Endothelial cell of umbilical vein (primary cell): ENCODE results near the gene TPM1. TPM values are rescaled to one million over a fixed set of nuclear protein-coding genes. Genes with fewer than 3 reads are reported as not detected.

Experiments used
- BruUV-seq: library from RNA; stranded (reverse); fragments of 400-500 nt; replicated peaks from 2 replicates; lab custom pipeline; 2021; lab: Mats Ljungman, UMichigan
- CTCF ChIA-PET: fragments of 300-600, 350-600 bp; sonication (Branson Sonifier 250); formaldehyde crosslinking; loops from one replicate; lab custom pipeline; 2021; ENCODE audit warnings: antibody characterized with exemption, inconsistent platforms; lab: Charles Lee
- POLR2A ChIA-PET: fragments of 300-600, 350-600 bp; sonication (Branson Sonifier 250); formaldehyde crosslinking; loops from one replicate; lab custom pipeline; 2021; ENCODE audit warnings: antibody characterized with exemption, inconsistent platforms; lab: Charles Lee
- DNase-seq: peaks from one replicate; pipeline ENCODE4 v3.0.0-alpha.2; 2011; ENCODE audit warnings: low read depth, low spot score
- FAIRE-seq: peaks from 2 replicates; lab custom pipeline; 2011; peaks lifted over from hg19 to GRCh38; lab: Jason Lieb, UNC
- H2AFZ ChIP-seq: 2 replicates; pipeline ENCODE4 v1.6.0; 2012; ENCODE audit warnings: low read depth, low read length, control low read depth, inconsistent platforms
- H3K27ac ChIP-seq: 2 replicates; pipeline ENCODE4 v1.5.1; 2011; ENCODE audit warnings: low read depth, mild to moderate bottlenecking, control low read depth, low read length, moderate library complexity; ENCODE audit not compliant: insufficient read depth
- H3K27me3 ChIP-seq, 2 experiments: 2 replicates each; pipeline versions ENCODE4 v1.6.0 to v1.6.1; 2011; ENCODE audit warnings: low read length in 2 of 2, mixed read lengths in 1 of 2; ENCODE audit not compliant: control insufficient read depth in 2 of 2, insufficient read depth in 2 of 2
- H3K36me3 ChIP-seq, 2 experiments: 2 replicates in 1 of 2; 3 replicates in 1 of 2; pipeline ENCODE4 v1.5.1; 2011; ENCODE audit warnings: low read length in 2 of 2, mild to moderate bottlenecking in 1 of 2, moderate library complexity in 1 of 2; ENCODE audit not compliant: control insufficient read depth in 2 of 2, insufficient read depth in 2 of 2; ENCODE audit errors: extremely low read depth in 1 of 2
- H3K4me1 ChIP-seq: 3 replicates; pipeline ENCODE4 v1.5.1; 2011; ENCODE audit warnings: mild to moderate bottlenecking, low read length; ENCODE audit not compliant: control insufficient read depth, insufficient read depth; ENCODE audit errors: extremely low read depth
- H3K4me2 ChIP-seq: 2 replicates; pipeline ENCODE4 v1.6.1; 2011; ENCODE audit warnings: low read length, control low read depth, mixed read lengths; ENCODE audit not compliant: insufficient read depth
- H3K4me3 ChIP-seq, 3 experiments: fragments of 200-600 bp in 1 of 3; sonication (generic), shearing (Covaris generic) in 1 of 3; replicated peaks in 1 of 3; 2 replicates each; pipeline ENCODE4 v1.5.1; 2011 to 2016; ENCODE audit warnings: control low read depth in 3 of 3, low read length in 3 of 3, mild to moderate bottlenecking in 2 of 3, inconsistent platforms in 1 of 3, low read depth in 1 of 3, moderate library complexity in 1 of 3; ENCODE audit not compliant: insufficient read depth in 1 of 3
- H3K79me2 ChIP-seq: 2 replicates; pipeline ENCODE4 v1.6.0; 2012; ENCODE audit warnings: low read length, inconsistent platforms; ENCODE audit not compliant: control insufficient read depth, insufficient read depth
- H3K9ac ChIP-seq: replicated peaks from 2 replicates; pipeline ENCODE3; 2011; ENCODE audit warnings: low read length, control low read depth; ENCODE audit not compliant: insufficient read depth; ENCODE audit errors: extremely low read depth
- H3K9me1 ChIP-seq: replicated peaks from 3 replicates; pipeline ENCODE4 v1.6.0; 2011; ENCODE audit warnings: mild to moderate bottlenecking, low read length; ENCODE audit not compliant: control insufficient read depth, insufficient read depth; ENCODE audit errors: extremely low read depth
- H3K9me3 ChIP-seq: replicated peaks from 2 replicates; pipeline ENCODE4 v1.5.1; 2012; ENCODE audit warnings: low read length, inconsistent platforms; ENCODE audit not compliant: control insufficient read depth, insufficient read depth
- H4K20me1 ChIP-seq: replicated peaks from 2 replicates; pipeline ENCODE3; 2011; ENCODE audit warnings: mild to moderate bottlenecking, low read length; ENCODE audit not compliant: control insufficient read depth, insufficient read depth; ENCODE audit errors: extremely low read depth
- EZH2 ChIP-seq: IDR thresholded peaks from 2 replicates; pipeline ENCODE4 v1.6.1; 2012; ENCODE audit warnings: borderline replicate concordance, low read depth, mild to moderate bottlenecking, moderate library complexity, low read length, inconsistent platforms; ENCODE audit not compliant: severe bottlenecking
- JUN ChIP-seq: IDR thresholded peaks from 2 replicates; pipeline ENCODE4 v1.6.1; 2011; ENCODE audit warnings: borderline replicate concordance, low read depth; ENCODE audit not compliant: insufficient read length, insufficient read depth
- MYC ChIP-seq: IDR thresholded peaks from one replicate; pipeline ENCODE4 v1.6.1; 2011; ENCODE audit warnings: mild to moderate bottlenecking, low read depth, low read length
- POLR2A ChIP-seq: IDR thresholded peaks from 2 replicates; pipeline ENCODE4 v1.6.1; 2012; ENCODE audit warnings: low read depth, mild to moderate bottlenecking, control low read depth, low read length
- POLR2AphosphoS5 ChIP-seq: IDR thresholded peaks from 2 replicates; pipeline ENCODE4 v1.6.1; 2012; ENCODE audit warnings: low read depth, mild to moderate bottlenecking, control low read depth, low read length, moderate library complexity; ENCODE audit not compliant: insufficient read depth
- dilution Hi-C: fragments of 300-500 bp; cut with MboI; formaldehyde crosslinking; loops from one replicate; pipeline ENCODE4 v1.15.0; 2019; ENCODE audit warnings: low sequenced_read_pairs; ENCODE audit not compliant: extremely low pct_ligation_motif_present
- intact Hi-C: fragments of 100-400 bp; cut with micrococcal nuclease; formaldehyde crosslinking; loops from one replicate; pipeline ENCODE4 v1.10.0; 2022
- polyA plus RNA-seq, 4 experiments: library from polyadenylated mRNA; depleted of rRNA in 3 of 4; stranded (reverse) in 3 of 4; unstranded in 1 of 4; fragments of >200 nt; gene quantifications; 2 replicates each; pipeline versions ENCODE4 v1.2.1 to v1.2.3, GENCODE V29; 2011 to 2012; ENCODE audit warnings: missing spikeins in 1 of 4
- total RNA-seq: library from RNA; stranded (reverse); gene quantifications from 2 replicates; pipeline ENCODE4 v1.2.3, GENCODE V29; 2021
- TF ChIP-seq, protein P1 (sequence below): IDR thresholded peaks from 2 replicates; pipeline ENCODE4 v1.6.1; 2011; ENCODE audit not compliant: insufficient read depth, insufficient read length
- TF ChIP-seq, protein P2 (sequence below), 2 donors: IDR thresholded peaks; 1 replicate in 1 of 2; 2 replicates in 1 of 2; pipeline ENCODE4 v1.5.1; 2011; ENCODE audit warnings: low read length in 2 of 2, mild to moderate bottlenecking in 2 of 2, moderate library complexity in 2 of 2, control low read depth in 1 of 2, inconsistent platforms in 1 of 2, low read depth in 1 of 2; ENCODE audit not compliant: insufficient read depth in 1 of 2; ENCODE audit errors: extremely low read depth in 1 of 2

TPM1 gene
- total and polyA plus RNA-seq, 2 donors (not counting 3 experiments of a cell fraction or from before 2014, with no cell fraction given) = 518 to 558 TPM

DNA sequence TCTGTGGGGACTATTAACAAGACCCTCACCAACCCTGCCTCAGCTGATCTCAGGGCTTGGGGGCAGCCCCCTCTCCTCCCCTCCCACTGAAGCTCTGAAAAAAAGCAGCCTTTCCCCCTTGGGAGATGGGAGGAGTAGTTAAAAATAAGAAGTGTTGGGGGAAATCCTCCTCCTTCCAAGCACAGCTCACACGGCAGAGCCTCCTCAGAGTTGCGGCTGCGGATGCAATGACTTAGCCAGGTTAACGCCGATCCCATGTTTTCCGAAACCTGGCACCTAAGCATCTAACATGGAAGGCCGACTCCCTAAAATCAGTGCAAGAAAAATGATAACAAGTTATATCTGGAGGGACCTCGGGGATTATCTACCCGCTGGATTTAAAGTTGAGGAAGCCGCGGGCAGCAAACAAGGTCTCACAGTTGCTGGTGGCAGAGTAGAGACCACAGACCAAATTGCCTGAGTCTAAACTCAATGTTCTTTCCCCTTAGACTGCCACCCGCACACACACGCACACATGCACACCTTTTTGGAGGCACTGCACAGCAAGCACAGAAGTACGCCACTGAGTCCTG is 1.1 kb upstream of the TPM1 start:
- H3K27ac ChIP-seq = no peak overlapping the region
- no peak overlapping the region for H3K4me2 ChIP-seq
- CTCF ChIA-PET = interaction anchor here (1.5 to 3.7 kb wide), 3 partner anchors 167 to 258 kb away, joined by 3 to 26 read pairs (median 11); no protein-coding TSS in a partner anchor
- no peak overlapping the region for H3K9ac ChIP-seq
- no peaks in the 10 kb centered on the region for H3K9me3 ChIP-seq
- dilution Hi-C loops (no loop called here), intact Hi-C loops (no loop called here)
- peaks cover 38% of the 10 kb centered on the region for H3K79me2 ChIP-seq
- TF ChIP-seq MYC (no peak), POLR2AphosphoS5 (no peak), JUN (no peak)
- no peaks in the 10 kb centered on the region for H3K9me1 ChIP-seq
- no peak for FAIRE-seq
- H2AFZ ChIP-seq = no peak overlapping the region
- no peaks in the 10 kb centered on the region for H3K27me3 ChIP-seq
- POLR2A ChIA-PET = interaction anchor here (0.9 to 1.7 kb wide), 3 partner anchors 191 to 238 kb away, joined by 3 to 7 read pairs (median 3); no protein-coding TSS in a partner anchor
- BruUV-seq = no TSS peak
- peaks cover 24% of the 10 kb centered on the region for H3K4me1 ChIP-seq
- H4K20me1 ChIP-seq = no peaks in the 10 kb centered on the region
- no peaks in the 10 kb centered on the region for H3K36me3 ChIP-seq
- no peak for DNase-seq
- no peak overlapping the region for H3K4me3 ChIP-seq

GRCh38 chr15:63042877-63043334 is 359 bp downstream of the TPM1 start:
- Histone ChIP-seq H2AFZ (peak overlapping the region; percentile 36), H3K9ac (peak overlapping the region; percentile 97), H3K4me3 (peak overlapping the region; percentile 77 to 95 (median 83)), H3K4me2 (peak overlapping the region; percentile 47), H3K36me3 (peaks cover 2 to 8% of the 10 kb centered on the region in 2 experiments), H4K20me1 (no peaks in the 10 kb centered on the region), H3K27ac (peak overlapping the region; percentile 87), H3K79me2 (peaks cover 50% of the 10 kb centered on the region), H3K27me3 (no peaks in the 10 kb centered on the region), H3K9me1 (no peaks in the 10 kb centered on the region), H3K9me3 (no peaks in the 10 kb centered on the region), H3K4me1 (peaks cover 38% of the 10 kb centered on the region)
- TF ChIP-seq EZH2 (no peak), POLR2A (no peak), MYC (no peak), JUN (no peak)
- TF ChIP-seq, protein P1, sequence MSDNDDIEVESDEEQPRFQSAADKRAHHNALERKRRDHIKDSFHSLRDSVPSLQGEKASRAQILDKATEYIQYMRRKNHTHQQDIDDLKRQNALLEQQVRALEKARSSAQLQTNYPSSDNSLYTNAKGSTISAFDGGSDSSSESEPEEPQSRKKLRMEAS = no peak
- TF ChIP-seq, protein P2, sequence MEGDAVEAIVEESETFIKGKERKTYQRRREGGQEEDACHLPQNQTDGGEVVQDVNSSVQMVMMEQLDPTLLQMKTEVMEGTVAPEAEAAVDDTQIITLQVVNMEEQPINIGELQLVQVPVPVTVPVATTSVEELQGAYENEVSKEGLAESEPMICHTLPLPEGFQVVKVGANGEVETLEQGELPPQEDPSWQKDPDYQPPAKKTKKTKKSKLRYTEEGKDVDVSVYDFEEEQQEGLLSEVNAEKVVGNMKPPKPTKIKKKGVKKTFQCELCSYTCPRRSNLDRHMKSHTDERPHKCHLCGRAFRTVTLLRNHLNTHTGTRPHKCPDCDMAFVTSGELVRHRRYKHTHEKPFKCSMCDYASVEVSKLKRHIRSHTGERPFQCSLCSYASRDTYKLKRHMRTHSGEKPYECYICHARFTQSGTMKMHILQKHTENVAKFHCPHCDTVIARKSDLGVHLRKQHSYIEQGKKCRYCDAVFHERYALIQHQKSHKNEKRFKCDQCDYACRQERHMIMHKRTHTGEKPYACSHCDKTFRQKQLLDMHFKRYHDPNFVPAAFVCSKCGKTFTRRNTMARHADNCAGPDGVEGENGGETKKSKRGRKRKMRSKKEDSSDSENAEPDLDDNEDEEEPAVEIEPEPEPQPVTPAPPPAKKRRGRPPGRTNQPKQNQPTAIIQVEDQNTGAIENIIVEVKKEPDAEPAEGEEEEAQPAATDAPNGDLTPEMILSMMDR (IDR thresholded peaks at IDR 0.05; ENCODE audit: extremely low read depth in 1 of 2, insufficient read depth in 1 of 2, low read depth in 1 of 2, low read length in 2 of 2) = no peak
- dilution Hi-C loops = no loop called here
- BruUV-seq = TSS peak; percentile 49
- ChIA-PET CTCF (interaction anchor here (1.1 to 3.7 kb wide), 5 partner anchors 86 to 260 kb away, joined by 3 to 26 read pairs (median 4); no protein-coding TSS in a partner anchor), POLR2A (interaction anchor here (0.7 to 6.6 kb wide), 9 partner anchors 11 to 250 kb away, joined by 3 to 70 read pairs (median 3); no protein-coding TSS in a partner anchor)
- peak; percentile 47 for DNase-seq
- no peak for FAIRE-seq
- intact Hi-C loops = loop anchor here (1.0 kb wide), 6 partner anchors 86 to 261 kb away; no protein-coding TSS in a partner anchor
